IPS DF 4.7 (cell line): ENCODE measurements around the gene CYP4B1.

Experiments used
- DNase-seq: peaks from one replicate; pipeline ENCODE4 v3.0.0-alpha.2; 2013; ENCODE audit warnings: low spot score; ENCODE audit errors: extremely low read depth

Gene CYP4B1

DNA sequence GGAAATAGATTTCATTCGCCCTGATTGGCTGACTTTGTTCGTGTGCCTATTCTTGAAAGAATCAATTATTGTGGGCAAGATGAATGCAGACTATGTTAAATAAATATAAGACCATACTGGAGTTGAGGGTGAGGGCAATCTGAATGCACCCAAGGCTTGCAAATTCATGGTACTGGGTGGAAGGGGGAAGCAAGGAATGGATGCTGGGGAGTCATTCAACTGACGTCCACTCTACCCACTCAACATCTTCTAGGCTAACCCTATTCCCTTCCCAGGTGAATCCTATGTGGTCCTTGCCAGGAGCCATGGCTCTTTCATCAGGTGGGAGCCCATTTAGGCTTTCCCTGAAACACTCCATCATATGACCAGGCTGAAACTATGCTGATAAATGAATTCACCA, 5.7 kb upstream of the CYP4B1 start:
- no peak for DNase-seq

DNA sequence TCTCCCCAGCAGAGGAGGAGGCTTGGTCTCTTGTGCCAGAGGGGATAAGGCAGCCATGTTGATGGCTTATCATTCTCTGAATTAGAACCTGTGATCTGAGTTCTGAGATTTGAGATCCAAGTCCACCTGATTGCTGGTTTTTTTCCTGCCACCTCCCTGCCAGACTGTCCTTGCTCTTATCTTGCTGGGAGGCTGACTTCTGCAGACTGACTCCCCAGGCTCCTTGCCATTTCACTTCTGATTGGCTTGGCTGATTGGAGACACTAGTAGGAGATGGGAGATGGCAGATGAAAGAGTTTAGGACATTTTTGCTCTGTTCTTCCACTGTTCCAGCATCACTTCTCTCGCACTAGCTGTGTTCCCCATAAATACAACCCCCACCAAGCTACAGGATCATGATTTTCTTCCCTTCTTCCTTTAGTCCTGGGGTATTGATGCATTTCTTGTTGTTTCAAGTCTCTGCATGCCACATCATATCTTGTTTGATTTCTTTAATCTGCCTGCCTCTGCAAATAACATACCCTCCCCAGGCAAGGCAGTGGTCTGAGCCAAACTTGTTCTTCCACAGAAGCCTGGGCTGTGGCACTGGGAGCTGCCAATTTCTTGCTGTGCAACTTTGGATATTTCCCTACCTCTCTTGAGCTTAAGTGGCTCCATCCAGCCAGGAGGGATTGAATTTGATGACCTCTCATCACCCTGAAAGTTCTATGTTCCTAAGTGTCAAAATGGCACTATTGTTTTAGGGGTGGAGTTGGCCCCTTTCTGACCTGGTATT, 963 bp upstream of the CYP4B1 start:
- no peak for DNase-seq

DNA sequence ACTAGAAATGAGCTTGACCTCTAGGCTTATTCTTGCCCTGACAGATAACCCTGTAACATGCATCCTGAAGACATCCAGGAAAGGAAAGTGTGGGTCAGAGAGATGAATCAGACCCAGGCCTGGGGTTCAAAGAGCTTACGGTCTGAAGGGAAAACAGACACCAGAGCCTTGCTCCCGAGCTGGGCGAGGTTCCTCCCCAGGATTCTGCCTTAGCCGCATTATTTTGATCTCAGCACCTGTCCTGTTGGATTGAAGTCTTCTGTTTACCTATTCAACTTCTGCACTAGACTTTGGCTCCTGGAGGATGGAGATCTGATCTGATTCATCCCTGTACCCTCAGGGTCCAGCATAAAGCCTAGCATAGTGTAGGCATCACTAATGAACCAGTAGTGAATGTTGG, 1.9 kb downstream of the CYP4B1 start:
- DNase-seq, result no peak

DNA sequence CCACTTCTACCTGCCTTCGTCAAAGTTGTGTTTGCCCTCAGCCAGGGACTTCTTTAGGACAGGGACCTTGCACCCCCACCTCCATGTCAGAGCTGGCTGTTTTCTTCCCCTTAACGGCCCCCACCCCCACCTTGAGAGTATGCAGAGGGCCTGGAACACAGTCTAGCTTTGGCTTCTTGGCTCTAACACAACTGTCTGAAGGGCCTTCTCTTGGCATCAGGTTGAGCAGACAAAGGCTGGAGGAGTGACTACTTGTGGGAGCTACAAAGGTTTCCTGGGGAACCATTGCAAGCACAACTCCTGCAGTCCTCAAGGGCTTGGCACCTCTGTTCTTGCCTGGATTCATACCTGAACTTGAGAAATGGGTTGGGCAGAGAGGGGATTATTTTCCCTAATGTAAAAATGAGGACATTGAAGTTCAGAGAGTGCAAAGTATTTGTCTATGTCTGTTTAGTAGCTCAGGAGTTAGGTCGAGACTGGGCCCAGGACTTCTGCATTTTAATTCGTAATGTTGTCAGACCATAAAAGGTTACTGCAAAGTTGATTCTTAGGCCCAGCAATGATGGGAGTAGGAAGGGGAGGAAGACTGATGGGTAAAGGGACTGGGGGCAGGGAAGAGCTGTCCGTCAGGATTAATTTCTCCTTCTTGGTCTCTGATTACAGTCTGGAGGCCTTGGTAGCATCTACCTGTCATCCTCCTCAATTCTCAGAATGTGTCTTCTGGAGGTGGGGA, 2.6 kb downstream of the CYP4B1 start:
- no peak for DNase-seq

DNA sequence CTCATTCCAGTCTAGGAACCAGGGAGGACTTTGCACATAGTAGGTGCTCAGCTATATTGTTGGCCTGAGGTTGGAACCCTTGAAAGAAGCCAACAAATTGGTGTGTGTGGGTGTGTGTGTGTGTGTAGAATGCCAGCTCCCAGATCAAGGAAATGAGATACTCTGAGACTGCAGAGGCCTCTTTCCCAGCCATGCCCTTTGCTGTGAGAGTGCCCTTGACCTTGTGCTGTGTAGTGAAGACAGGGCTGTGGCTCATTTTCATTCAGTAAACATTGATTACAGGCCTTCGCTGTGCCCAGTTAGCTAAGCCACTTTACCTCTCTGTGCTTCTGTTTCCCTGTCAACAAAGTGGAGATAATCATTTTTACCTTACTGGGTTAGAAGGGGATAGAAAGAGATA, 3.2 kb downstream of the CYP4B1 start:
- DNase-seq, result no peak

DNA sequence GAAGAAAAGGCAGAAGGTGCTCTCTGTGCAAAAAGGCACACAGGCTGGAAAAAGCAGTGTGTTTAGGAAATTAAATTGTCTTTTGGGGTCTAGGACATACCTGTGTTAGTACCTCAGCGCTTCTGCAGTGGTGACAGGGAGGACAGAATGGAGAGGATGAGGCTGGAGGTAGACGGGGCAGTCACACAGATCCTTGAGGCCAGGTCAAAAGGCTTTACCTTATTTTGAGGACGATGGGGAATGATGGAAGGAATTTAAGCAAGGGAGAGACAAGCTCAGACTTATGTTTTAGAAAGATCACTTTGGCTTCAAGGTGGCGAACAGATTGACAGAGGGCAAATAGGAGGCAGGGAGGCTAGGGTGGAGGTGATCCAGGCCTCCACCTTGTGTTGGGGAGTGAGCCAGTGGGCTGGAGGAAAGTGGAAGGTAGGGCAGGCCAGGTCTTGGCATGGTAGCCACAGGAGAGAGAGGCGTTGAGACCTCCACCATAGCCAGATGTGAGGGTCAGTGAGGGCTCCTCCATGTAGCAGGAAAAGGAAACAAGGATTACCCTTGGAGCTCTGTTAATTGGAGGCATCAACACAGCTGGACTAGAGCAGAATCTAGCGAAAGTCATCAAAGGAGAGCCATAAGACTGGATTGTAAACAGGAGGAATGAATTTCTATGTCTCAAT, 4.2 kb downstream of the CYP4B1 start:
- DNase-seq, result no peak

DNA sequence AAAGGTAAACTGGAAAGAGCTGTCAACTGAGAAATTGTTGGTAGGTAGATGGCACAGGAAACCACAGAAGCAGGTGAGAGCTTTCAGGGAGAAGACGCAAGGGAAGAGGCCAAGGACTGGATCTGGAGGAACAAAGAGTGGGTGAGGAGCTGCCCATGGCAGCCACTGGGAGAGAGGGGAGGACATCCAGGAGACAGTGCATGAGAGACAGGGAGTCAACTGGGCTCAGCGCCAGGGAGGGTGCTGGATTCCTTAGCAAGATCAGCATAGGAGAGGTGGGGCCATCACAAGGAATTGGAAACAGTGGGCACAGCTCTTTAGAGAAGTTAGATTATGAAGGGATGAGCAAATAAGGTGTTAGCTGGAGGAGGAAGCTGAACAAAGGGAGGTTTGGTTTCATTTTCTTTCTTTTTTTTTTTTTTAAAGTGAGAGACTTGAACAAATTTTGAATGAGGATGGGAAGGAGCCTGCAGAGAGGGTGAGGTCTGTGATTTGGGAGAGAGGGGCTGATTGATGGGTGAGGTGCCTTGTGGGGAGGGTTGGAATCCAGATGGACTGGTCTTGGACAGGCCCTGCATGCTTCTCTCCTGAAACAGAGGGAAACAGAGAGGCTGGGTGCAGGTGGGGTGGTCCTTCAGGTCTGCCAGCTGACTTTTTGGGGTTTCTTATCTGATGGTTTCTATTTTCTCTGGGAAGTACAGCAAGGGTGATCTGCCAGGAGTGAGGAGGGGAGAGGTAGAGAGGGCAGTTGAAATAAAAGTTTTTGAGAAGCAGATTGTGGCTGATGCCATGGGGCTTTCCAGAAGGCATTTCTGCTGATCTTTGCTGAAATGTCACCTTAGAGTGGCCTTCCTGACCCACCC, 5.4 kb downstream of the CYP4B1 start:
- no peak for DNase-seq

DNA sequence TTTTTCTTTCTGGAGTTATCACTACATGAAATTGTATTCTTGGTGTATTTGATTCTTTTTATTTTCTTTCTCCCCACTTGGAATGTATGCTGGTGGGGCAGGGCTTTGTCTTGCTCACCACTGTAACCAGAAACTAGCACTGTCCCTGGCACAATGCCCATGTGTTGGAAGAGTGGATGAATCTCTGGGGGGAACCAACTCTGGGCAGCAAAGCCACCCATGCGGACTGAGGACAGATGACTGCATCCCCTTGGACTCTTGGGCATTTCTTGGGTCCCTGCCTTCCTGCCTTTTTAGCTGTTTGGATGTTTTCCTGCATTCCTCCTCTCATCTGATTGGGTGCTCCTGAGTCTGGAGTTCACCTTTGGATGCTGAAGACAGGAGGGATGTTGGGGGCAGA, 6.1 kb downstream of the CYP4B1 start:
- no peak for DNase-seq

DNA sequence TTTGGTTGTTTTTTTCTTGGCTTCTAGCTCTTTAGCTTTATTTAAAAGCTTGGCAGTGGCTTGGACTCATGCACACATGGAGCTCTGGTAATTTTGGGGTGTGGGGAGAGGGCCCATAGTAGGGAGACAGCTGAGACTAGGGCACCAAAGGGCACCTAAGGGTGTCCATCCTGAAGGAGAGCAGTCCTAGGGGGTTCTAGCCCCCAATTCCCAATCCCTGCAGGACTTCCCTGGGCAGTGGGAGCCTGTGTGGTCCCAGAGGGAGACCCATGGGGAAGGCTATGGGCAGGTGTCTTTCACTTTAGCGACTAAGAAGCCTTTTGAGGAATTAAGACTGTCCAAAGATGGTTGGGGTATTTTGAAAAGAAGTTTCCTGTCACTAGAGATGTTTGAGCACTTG, 6.9 kb downstream of the CYP4B1 start:
- no peak for DNase-seq

DNA sequence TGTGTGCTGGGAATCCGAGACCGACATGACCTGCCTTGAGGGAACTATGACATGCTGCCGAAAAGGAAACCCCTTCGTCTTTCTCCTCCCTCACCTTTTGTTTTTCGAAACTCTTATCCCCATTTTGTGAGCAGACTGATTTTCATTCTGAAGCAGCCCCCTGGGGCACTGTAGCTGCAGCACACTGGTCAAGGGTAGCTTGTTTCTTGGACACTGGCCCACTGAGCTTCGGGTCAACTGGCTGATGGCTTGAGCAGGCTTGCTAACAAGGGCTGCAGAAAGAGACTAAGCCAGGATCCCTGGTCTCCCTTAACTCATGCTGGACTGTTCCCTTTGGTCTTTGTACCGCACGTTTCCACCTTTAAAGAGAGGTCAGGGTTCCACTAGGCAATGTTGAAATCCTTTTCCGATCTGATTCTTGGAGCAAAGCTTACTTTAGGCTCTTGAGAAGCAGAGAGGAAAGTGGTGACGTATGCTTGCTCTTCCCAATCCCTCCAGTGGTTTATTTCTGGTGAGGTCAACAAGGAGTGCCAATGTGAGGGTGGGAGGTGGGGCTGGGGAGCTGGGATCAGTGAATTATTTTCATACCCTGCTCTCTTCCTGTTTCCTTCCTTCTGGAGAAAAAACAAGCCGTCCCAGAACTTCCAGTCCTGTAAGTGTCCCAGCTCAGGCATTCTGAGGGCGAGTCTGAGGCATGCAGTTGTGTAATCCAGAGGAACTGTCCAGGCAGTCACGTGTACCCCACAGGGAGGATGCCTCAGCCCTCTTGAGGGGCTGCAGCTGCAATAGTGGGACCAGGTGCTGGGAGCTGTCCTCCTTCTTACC, 7.6 kb downstream of the CYP4B1 start:
- DNase-seq, result no peak

DNA sequence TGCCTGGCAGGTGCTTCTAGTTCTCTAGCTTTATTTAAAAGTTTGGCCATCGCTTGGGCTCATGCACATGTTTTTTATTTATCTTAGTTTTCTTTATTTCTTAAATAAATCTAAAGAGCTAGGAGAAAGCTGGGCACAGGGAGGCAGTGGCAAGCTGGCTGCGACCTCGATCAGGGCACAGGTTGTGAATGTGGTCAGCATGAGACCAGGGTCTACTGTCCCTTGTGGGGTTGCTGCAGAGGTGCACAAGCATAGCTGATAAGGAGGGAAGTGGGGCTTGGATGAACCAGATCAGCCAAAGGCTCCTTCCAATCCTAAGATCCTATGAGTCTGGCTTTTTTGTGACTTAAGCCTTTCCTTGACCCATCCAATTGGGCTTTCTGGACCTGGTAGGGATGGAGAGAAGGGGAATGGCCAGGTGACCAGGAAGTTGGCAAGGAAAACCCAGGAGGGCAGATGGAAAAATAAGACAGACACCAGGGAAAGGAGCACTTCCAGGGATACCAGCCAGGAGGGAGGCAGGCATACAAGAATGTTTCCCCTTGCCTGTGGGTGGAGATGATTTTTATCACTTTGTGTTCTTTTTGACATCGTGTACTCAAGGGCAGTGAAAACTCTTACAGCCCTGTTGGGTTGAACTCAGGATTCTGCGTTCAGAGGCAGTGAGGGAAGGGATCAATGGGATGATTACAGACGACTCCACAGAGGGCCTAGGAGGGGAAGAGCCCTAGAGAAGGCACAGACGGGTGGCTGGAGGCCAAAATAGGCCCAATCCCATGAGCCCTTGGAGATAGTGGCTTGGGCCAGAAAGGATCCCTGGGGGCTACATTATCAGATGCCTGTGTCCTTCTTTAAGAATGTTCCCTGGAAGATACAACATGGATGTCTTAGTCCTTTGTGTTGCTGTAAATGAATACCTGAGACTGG, 8.5 kb downstream of the CYP4B1 start:
- DNase-seq, result no peak

DNA sequence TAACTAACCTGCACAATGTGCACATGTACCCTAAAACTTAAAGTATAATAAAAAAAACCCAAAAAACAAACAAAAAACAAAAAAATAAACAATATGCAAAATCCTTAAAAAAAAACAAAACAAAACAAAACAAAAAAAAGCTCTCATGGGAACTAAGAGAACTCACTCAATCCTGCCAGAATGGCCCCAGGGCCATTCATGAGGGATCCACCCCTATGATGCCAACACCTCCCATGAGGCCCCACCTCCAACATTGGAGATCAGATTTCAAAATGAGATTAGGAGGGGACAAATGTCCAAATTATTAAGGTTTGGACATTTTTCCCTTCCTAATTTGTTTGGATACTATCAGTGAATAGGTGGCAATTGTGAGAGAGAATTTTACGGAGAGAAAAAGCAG, 10.2 kb downstream of the CYP4B1 start:
- DNase-seq, result no peak

DNA sequence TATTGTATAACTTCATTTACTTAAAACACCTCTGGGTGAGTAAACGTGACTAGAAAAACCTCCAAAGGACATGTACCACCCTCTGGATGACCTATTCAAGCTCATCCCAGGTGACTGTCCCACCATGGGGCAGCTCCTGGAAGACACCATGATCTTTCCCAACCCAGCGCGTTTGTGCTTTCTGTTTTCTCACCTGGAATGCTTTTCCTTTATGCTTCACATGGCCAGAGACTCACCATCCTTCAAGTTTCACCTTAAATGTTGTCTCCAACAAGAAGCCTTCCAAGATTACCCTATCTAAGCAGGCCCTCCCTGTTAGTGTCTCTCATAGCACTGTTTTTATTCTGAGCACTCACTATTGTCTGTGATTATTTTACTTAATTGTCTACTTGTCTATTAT, 11.1 kb downstream of the CYP4B1 start:
- DNase-seq, result no peak

DNA sequence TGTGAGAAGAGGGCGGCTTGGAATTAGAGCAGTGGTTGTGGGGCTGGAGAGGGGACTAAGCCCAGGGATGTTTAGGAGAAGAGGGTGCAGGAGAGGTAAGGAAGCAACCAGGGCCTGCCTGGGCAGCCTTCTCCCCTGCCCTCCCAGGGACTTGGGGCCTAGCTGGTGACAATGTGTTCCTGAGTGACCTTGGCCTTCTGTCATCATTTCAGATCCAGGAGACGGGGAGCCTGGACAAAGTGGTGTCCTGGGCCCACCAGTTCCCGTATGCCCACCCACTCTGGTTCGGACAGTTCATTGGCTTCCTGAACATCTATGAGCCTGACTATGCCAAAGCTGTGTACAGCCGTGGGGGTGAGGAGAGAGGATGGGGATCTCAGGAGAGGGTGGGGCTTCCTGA, 11.8 kb downstream of the CYP4B1 start:
- DNase-seq, result no peak

DNA sequence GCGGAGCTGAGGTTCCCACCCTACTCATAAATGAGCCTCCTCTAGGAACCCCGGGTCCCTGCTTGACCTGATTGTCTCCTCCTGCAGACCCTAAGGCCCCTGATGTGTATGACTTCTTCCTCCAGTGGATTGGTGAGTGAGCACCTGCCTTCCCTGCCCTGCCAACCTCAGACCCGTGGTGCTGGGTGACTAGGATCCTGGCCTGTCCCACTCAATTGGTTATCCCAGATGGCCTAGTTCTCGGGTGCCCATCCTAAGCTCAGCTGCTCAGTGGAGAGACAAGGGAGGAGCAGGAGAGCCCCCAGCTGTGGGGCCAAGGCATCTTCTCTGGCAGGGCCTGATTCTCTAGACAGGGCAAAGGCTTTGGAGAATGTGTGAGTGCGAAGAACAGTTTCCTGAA, 12.2 kb downstream of the CYP4B1 start:
- no peak for DNase-seq

DNA sequence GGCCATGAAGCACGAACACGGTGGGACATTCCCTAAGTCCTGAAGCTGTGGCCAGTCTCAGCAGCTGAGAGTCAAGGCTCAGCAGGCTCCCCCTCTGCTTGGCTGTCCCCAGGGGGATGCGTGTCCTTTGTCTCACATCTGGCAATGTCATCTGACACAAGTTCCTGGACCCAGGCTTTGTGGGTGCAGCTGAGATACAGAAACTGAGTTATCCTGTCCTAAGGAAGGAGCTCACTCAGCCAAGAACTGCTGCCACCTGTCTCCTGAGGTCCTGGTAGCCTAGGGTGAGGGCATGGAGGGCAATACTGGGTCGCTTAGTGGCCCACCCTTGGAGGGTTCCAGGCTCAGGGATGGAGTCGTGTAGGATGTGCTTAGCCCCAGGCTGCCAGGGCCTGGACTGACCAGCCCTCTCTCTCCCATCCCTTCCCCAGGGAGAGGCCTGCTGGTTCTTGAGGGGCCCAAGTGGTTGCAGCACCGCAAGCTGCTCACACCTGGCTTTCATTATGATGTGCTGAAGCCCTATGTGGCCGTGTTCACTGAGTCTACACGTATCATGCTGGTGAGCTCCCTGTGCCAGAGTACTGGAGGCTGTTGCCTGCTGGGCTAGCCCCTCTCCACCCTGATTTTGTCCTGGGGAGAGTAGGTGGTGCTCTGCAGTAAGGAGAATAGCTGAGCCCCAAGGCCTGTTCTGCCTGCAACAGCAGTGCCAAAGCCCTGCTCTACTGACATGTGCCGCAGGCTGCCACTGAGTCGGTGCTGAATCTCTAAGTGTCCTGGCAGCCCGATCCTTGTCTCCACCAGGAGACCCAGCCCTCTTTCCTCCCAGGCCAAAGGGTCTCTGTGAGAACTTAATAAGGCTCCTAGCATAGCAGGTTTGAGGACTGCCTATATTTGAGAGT, 13.5 kb downstream of the CYP4B1 start:
- no peak for DNase-seq

DNA sequence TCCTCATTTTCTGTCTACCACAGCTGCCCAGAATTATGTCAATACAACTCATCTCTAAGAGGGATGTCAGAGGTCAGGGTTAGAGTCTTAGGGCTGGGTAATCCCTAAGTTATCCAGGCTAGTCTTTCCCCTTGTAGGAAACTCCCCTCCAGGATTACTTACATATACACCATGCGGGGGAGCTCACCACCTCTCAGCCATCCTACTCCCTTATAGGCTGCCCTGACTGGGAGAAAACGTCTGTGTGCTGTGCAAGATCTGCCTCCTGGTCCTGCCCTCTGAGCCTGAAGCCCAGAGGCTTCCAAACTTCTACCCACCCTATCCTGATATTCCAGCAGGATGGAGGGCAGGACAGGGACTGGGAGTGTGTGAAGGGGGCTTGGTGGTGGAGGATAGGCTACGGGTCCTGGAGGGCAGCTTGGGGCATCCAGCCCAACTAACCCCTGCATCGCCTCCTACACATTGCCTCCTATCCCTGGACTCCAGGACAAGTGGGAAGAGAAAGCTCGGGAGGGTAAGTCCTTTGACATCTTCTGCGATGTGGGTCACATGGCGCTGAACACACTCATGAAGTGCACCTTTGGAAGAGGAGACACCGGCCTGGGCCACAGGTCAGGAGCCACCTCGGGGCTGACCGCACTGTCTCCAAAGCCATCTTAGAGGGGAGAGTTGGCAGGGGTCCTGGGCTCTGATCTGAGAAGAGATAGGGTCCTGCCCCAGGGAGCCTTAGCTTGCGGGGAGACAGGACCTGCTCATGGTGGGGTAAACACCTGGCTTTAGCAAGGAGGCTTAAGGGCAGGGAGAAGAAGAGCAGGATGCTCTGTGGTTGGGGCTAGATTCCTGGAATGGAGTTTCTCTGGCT, 14.4 kb downstream of the CYP4B1 start:
- no peak for DNase-seq
